ENCODE results near the gene DBNDD2. TPM values are rescaled to one million over a fixed set of nuclear protein-coding genes. Genes with fewer than 3 reads are reported as not detected.

The DBNDD2 gene
- polyA plus RNA-seq (2013, experiment 1 of 2; ENCODE audit: insufficient read length): 23.0 TPM
- 20.6 TPM for polyA plus RNA-seq (2013, experiment 2 of 2; ENCODE audit: insufficient read length)

- DNase-seq: no peak
Measured at GRCh38 chr20:45407783-45408645, at the start of gene DBNDD2. Gene DBNDD2, plus strand, starts transcription at chr20:45408289. Its CDS starts 179 bp downstream, at chr20:45408468.

- DNase-seq: peak; percentile 50
Measured at GRCh38 chr20:45359069-45359405, 49.1 kb upstream of the DBNDD2 start.

DNA sequence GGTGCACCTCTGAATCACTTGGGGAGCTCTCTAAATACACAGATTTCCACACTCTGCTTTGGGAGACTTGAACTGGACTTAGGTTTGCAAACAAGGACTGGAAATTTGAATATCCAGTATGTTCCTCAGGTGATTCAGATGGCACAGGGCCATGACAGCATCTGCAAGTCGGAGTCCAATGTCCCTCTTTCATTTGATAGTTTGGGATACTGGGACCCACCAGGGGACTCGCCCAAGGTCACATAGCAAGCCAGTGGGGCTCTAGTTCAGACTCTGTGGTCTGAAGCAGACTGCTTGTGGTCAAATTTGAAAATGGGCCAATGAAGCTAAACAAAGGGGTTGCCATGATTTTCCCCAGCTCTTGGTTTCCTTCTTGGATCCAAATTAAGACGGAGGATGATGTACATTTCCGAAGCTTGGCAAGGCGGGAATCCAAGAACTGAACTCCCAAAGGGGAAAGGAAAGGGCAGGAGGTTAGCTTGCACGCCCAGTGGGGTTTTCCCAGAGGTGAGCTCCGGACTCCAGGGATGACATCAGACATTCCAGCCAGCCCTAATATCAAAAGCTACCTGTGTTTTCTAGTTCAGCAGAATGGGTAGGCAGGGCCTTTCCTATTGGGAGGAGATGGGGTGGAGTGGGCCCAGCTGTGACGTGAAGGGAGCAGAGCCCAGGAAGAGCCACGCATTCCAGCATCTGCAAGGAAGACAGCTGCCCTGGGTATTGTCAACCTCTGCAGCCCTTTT, 48.5 kb upstream of the DBNDD2 start:
- DNase-seq: peak; percentile 60

DNA sequence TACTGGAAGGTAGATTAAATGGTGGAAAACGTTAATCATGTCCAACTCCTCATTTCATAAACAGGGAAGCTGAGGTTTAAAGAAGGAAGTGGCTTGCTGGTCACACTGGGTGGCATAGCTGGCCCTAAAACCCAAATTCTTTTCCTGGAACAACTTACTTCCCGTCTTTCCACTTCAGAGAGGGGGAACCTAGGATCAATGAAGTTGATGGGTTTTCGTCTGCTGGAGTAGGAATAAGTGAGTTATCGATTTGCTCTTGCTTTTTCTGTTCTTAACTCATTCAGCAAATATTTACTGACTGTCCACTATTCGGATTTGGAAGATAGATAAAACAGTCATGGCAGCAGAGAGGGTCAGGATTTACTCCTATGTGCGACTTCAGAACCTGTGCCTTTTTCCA, 46.3 kb upstream of the DBNDD2 start:
- no peak for DNase-seq

DNA sequence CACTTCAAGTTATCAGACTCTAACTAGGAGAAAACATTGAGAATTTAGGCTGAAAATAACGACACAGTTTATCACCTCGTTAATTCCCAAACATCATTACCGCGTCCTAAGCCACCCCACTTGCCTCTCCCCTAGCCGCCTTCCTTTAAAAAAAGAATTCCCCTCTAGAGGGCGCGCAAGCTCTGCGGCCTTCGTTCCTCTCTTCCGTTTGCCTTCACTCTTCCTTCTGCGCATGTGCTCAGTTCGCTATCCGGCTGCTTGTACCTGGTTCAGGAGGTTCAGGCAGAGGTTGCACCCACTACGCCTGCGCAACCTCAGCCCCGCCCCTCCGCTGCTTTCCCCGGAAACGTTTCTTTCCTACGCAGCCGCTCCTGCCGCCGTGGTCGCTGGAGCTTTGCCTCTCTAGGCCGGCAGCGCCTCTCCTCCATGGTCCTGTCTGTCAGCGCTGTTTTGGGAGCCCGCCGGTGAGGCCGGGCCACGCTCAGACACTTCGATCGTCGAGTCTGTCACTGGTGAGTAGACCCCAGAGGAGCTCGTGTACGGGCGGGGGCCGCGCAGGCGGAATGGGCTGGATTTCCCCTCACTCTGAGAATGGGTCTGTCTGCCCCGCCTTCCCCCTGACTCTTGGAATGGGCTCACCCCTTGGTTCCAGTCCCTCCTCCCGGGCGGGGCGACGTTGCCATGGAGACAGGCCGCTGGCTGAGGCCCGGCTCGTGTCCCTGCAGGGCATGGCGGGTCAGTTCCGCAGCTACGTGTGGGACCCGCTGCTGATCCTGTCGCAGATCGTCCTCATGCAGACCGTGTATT, 45.1 kb upstream of the DBNDD2 start, which contains the start of gene SYS1:
TSS of gene SYS1 (plus strand) at position 353 of the 807 bp plus-strand sequence. CDS start at position 729, 376 bp downstream.
- peak; percentile 99 for DNase-seq

DNA sequence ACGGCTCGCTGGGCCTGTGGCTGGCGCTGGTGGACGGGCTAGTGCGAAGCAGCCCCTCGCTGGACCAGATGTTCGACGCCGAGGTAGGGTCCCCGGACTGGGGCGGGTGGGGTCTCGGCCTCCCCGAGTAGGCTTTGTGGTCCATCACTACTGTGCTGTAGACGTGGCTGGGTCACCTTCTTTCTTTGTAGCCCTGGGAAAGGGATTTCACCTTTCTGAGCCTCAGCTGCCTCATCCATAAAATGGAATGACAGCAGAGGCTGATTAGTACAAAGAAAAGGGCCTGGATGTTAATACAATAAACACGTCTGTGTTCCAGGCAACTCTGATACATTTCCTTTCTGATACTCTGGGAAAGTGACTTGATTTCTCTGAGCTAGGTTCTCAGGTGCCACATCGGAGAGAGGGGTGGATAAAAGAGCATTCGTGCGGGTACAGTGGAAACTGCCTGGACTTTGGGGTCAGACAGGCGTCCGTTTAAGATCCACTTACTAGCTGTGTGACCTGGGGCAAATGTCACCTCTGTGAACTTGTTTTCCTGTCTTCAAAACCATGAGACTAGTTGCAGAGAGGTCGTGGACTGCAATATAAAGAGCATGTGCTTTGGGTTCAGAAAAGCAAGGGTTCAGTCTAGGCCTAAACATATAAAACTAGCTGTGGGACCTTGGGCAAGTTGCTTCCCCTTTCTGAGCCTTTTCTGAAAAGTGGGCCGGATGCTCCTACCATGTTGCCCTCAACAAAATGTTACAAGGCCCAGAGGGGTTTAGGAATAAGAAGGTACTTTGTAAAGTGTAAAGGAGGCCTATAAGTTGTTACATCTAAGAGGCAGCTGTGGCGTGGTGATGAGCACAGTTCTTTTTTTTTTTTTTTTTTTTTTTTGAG, 44.2 kb upstream of the DBNDD2 start:
- no peak for DNase-seq

DNA sequence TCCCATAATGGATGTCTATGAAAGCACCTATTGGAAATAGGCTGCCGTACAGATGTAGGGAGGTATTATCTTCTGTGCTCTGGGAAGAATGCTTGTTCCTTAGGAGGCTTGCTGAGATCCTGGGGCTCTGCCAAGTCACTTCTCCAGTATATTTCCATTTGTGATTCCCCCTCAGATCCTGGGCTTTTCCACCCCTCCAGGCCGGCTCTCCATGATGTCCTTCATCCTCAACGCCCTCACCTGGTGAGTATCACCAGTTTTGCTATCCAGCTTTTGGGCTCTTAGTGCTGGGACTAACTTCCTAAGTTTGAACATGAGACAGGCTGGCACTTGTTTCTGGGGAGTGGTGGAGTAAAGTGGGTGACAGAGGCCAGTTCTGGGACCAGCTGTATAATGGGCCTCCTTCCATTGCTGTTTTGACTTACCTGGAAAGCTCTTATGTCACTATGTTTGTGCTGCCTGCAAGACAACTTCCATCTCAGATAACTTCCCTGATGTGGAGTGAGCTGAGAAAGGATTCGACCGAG, 42.6 kb upstream of the DBNDD2 start:
- DNase-seq: no peak

GRCh38 chr20:45366192-45366591, 41.9 kb upstream of the DBNDD2 start:
- DNase-seq: no peak

DNA sequence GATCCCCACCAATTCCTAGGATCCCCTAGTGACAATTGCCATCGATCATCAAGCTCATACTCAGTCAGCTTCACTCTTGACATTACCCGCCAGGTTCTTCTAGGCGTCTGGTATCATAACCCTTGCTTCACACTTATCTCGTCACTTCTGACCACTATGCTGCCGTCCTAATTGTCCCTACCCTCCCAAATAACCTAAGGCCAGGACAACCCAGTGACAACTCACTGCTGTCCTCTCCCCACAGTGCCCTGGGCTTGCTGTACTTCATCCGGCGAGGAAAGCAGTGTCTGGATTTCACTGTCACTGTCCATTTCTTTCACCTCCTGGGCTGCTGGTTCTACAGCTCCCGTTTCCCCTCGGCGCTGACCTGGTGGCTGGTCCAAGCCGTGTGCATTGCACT, 41.5 kb upstream of the DBNDD2 start:
- no peak for DNase-seq

GRCh38 chr20:45367126-45367525, 41.0 kb upstream of the DBNDD2 start:
- no peak for DNase-seq

DNA sequence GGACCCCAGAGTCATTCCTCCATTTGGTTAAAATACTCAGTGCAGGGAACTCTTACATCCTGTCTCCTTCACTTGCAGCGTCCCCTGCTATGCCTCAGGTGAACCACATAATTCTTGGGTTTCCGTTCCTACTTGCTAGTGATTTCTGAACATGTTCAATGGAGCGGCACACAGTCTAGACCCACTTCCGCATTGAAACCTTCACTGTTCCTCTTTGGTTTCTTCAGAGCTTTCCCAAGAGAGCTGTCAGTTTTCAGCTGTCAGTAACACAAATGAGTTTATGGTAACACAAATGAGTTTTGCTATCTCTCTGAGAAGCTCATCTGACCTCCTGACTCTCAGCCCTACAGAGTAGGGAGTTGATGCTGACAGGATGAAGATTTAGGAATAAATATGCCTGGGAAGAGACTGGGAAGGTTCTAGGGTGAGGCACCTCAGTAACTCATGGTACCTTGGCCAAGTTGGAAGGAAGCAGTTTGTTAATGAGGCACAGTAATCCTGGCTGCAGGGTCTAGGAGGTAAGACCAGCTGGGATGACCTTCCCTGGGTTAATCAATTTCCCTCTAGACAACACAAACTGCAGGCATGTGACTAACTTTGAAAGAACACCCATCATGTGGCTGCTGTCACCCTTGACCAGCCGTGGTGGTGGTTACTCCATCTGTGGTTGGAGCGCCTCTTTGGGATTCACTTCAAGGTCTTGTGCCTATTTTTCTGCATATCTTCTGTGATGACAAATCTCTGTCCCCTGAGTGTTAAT, 39.7 kb upstream of the DBNDD2 start:
- DNase-seq: no peak

GRCh38 chr20:45370571-45371160, 37.4 kb upstream of the DBNDD2 start:
- DNase-seq: no peak

GRCh38 chr20:45372241-45372640, 35.8 kb upstream of the DBNDD2 start:
- no peak for DNase-seq

- DNase-seq: no peak
Measured at GRCh38 chr20:45372646-45373352, 35.3 kb upstream of the DBNDD2 start.

DNA sequence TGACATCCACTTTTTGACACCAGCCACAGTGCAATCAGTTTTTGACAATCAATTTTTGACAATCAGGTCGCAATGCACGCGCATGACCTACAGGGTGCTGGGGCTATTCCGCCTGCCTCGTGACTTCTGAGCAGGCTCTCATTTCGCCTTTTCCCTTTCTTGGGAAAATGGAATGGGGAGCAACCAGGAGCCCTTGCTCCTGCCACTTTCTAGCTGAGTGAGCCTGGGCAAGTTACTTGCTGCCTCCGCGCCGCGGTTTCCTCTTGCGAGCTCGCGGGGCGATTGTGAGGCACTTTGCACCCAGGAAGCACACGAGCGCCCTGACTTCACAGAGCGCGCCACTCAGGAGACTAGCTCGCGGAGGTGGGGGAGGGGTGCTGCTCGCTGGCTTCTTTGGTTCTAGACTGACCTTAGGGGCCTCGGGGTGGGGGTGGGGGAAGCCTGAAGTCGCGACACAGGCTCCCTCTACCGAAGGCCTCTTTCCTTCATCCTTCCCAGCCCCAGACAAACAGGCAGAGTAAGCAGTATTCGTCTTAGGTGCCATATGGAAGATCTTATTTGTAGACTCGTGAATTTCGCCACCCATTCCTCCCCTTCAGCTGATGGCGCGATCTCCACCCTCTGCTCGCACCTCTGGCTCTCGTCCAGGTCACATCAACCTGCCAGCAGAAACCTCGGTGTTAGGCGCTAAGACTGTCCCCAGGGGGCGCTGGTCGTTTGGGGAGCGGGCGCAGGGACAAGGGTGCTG, 34.6 kb upstream of the DBNDD2 start:
- peak; percentile 78 for DNase-seq

DNA sequence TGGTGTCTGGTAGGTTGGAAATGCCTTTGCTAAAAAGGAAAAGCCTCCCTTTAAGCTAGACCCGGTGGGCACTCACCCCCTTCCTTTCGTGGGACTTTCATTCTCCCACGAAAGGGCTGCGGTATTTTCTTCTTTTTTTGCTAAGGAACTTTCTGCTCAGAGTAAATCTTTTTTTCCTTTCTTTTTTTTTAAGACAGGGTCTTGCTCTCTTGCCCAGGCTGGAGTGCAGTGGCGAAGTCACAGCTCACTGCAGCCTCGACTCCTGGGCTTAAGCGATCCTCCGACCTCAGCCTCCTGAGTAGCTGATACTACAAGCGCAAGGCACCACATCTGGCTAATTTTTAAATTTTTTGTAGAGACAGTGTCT, 34.0 kb upstream of the DBNDD2 start:
- no peak for DNase-seq

- no peak for DNase-seq
Measured at GRCh38 chr20:45374966-45375365, 33.1 kb upstream of the DBNDD2 start.

DNA sequence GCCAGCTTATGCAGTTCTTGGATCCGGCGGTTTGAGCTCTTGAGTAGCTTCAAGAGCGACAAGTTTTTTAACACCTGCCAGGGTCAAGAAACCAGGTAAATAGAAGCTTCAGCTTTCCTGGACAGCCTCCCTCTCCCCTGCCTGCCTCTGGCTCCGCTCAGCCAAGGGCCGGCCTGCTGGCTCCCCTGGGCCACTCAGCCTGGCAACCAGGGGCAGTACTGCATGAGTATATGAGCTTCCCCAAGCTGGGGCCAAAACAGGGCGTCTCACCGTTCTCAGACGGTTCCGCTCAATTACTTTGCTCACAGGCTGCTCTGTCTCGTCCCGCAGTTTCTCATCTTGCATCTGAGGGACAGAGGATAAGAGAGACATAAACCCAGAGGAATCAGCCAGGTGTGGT, 30.8 kb upstream of the DBNDD2 start:
- no peak for DNase-seq

GRCh38 chr20:45378191-45378590, 29.9 kb upstream of the DBNDD2 start, which contains the start of gene TP53TG5:
Gene TP53TG5, minus strand, starts transcription at chr20:45378325. Its CDS starts 89 bp downstream, at chr20:45378236.
- DNase-seq: no peak
